ENCODE data around the gene GSTP1.
"Not testable (repeated sequence)": the region's sequence is repeated elsewhere in the genome, so short reads cannot be mapped to it uniquely, and the experiment has no call there.

Gene GSTP1

DNA sequence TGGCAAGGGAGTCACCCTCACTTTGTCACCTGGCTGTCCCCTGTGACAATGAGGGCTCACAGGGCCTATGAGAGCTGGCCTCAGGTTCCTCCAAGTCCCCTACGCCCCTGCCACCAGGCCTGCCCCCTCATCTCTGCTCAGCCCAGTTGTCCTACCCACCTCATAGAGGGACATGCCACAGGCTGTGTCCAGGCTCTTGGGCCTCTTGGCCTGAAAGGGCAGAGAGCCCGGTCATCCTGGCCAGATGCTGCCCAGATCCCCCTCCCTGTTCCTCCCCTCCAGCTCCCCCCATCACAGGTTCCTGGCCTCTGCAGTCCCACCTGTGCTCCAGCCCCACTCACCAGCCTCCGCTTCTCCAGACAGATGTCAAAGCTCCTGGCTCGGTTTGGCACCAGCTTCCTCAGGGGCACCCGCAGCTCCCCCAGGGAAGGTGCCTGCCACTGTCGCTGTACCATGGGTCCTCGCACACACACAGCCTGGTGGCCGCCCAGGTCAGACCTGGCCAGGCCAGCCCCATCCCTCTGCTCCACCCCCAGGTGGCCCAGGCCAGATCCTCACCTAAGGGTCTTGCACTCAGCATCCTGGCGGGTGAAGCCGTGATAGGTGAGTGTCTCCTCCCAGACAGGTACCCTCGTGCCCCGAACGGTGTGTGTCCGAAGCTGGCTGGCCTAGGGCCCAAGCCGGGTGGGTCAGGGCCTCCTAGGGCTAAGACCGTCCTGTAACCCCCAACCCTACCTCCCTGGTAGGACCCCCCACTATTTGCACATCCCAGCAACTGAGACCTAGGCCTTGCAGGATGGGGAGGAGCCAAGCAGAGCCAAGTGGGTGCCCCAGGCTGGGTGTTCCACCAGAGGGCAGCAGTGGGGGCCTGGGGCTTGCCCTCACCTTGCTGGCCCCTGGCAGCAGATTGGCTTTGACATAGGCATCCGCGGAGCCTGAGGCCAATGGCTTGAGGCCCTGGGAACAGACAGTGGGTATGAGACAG lies 31.4 kb downstream of the GSTP1 start:
- no peak for DNase-seq (ENCODE audit: low read depth in 2 of 2)

DNA sequence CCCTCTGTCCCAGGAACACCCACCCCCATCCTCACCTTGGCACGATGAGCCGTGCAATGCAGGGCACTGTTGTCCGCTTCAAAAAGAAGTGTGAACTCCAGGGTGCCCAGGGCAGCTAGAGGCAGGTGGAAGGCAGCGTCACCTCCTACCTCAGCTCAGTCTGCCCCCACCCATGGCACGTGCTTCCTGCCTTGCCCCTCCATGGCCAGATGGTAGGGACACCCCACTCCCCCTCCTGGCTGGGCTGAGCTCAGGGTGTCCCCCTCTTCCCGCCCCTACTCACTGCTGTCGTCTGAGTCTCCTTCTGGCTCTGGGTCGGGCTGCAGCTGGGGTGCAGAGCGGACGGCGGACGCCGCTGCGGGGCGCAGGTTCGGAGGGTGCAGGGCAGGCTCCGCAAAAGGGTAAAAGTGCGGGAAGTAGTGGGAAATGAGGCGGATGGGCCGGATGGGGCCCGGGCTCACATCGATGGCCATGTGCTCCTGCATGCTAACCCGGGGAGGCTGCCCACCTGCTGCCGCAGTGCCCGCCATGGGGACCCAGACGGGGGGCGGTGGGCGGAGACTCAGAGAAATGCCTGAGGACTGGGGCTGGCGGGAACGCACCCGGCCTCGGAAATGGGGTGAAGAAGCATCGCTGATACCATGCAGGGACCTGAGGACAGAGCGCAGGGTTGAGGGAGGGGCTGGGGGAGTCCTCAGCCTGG lies 32.3 kb downstream of the GSTP1 start:
- no peak for DNase-seq (ENCODE audit: low read depth in 2 of 2)

DNA sequence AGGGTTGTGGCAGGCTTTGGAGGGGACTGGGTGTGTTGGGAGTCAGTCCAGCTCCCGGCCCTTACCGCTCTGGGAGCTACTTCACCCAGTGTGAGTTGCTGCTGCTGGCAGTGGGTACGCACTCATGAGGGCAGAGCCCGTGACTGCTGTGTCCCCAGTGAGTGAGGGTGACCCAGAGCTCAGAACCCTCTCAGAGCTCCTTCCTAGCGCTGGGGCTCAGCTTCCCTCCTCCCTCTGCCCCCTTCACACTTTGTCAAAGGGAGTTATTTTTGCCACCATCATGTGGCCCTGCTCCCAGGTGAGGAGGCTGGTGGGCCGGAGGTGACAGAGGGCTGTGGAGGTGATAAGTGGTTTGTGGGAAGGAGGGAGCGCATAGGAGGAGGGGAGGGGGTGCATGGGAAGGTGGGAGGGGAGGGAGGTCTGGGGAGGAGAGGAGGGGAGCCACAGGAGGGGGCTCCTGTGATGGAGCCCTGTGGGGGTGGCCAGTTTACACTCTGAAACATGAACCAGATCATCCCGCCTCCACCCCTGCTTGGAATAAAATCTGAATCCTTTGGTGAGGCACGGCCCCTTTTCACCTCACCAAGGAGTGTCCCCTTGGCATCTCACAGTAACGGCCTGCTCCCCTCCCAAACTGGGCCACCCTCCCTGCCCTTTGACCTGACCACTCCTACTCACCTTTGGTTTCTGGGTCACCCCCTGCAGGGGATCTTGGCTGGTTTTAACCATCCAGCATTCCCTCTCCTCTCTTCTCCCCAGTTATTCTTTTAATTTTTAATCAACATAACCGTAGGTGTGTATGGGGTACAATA lies 33.0 kb downstream of the GSTP1 start:
- no peak for DNase-seq (ENCODE audit: low read depth in 2 of 2)

- DNase-seq (ENCODE audit: low read depth in 2 of 2): no peak
Measured at GRCh38 chr11:67617243-67617953, 33.8 kb downstream of the GSTP1 start.

GRCh38 chr11:67618901-67619659 lies 35.5 kb downstream of the GSTP1 start:
- DNase-seq (ENCODE audit: low read depth in 2 of 2): not testable (repeated sequence)

- DNase-seq (ENCODE audit: low read depth in 2 of 2): not testable (repeated sequence)
Measured at GRCh38 chr11:67619683-67620618, 36.3 kb downstream of the GSTP1 start.

DNA sequence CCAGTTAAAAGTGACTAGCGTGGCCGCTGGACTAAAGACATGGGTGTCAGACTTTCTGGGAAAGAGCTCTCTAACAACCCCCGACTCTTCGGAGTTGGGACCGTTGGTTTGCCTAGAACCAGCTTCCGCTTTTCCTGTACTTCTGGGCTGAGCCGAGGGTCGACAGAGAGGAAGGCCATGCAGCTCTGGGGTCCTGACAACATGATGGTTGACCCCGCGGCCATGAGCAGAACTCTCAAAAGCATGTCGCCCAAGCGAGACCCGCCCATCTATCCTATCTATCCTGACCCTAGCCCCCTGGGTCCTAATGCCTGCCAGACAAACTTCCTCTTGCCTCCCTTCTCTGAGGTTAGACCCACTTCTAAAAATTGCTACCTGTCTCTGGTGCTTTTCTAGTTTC lies 37.0 kb downstream of the GSTP1 start:
- DNase-seq (ENCODE audit: low read depth in 2 of 2): not testable (repeated sequence)

- DNase-seq (ENCODE audit: low read depth in 2 of 2): not testable (repeated sequence)
Measured at GRCh38 chr11:67621928-67622327, 38.3 kb downstream of the GSTP1 start.

DNA sequence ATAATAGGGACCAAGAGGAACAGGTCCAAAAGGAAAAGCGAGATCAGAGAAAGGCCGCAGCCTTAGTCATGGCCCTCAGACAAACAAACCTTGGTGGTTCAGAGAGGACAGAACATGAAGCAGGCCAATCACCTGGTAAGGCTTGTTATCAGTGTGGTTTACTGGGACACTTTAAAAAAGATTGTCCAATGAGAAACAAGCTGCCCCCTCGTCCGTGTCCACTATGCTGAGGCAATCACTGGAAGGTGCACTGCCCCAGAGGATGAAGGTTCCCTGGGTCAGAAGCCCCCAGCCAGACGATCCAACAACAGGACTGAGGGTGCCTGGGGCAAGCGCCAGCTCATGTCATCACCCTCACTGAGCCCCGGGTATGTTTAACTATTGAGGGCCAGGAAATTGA lies 39.3 kb downstream of the GSTP1 start:
- DNase-seq (ENCODE audit: low read depth in 2 of 2): not testable (repeated sequence)

DNA sequence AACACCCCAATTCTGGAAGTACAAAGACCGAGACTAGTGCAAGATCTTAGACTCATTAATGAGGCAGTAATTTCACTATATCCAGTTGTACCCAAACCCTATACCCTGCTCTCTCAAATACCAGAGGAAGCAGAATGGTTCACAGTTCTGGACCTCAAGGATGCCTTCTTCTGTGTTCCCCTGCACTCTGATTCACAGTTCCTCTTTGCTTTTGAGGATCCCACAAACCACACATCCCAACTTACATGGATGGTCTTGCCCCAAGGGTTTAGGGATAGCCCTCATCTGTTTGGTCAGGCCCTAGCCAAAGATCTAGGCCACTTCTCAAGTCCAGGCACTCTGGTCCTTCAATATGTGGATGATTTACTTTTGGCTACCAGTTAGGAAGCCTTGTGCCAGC lies 40.2 kb downstream of the GSTP1 start:
- DNase-seq (ENCODE audit: low read depth in 2 of 2): not testable (repeated sequence)

GRCh38 chr11:67626131-67626833 lies 42.7 kb downstream of the GSTP1 start:
- not testable (repeated sequence) for DNase-seq (ENCODE audit: low read depth in 2 of 2)

- DNase-seq (ENCODE audit: low read depth in 2 of 2): no peak
Measured at GRCh38 chr11:67626970-67627369, 43.4 kb downstream of the GSTP1 start.

DNA sequence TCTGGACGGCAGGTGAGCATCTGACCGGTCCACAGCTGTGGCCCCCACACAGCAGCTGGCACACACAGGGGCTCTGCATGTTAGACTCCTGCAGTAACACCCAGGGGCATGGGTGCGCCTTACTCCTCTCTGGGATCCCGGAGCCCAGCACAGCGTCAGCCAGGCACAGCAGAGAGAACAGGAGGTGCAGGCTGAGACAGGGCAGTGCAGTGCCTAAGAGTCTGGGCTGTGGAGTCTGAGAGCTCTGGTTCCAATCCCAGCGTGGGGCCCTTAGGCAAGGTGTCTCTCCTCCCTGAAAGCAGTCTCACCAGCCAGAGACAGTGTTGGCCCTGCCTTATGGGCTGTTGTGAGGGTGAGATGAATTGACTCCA lies 43.8 kb downstream of the GSTP1 start:
- DNase-seq (ENCODE audit: low read depth in 2 of 2): no peak

DNA sequence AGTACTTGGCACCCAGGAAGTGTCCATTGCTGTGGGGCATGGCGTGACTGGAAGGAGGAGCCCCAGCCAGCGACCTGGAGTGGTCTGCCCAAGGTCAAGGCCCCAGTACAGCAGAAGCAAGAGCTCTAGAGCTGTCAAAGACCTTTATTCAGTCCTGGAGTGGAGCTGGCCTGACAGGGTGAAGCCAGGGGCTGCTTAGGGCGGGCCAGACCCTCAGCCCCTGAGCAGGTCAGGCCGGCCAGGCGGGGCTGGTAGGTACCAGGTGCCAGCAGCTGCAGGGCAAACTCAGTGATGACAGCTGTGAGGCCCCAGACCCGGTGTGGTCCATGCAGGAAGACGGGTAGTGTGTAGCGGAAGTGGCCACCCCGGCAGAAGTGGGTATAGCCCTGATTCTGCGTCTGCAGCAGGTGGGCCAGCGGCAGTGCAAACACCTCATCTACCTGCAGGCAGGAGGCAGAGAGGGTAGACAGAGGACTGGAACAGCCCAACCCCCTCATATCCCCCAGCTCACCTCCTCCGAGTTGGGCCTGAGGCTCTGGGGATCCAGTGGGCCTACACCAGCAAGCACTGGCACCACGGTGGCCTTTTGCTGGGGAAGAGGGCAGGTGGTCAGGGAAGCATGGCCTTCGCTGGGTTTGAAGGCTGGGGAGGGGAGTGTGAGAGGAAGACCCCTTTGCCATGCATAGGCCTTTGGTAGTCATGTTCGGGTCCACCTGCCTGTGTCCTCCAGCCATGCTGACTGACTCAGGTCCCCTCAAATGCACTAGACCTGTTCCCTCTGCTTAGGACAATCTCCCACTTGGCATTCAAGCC lies 44.4 kb downstream of the GSTP1 start:
- no peak for DNase-seq (ENCODE audit: low read depth in 2 of 2)

- no peak for DNase-seq (ENCODE audit: low read depth in 2 of 2)
Measured at GRCh38 chr11:67628710-67629385, 45.2 kb downstream of the GSTP1 start.

- DNase-seq (ENCODE audit: low read depth in 2 of 2): peak; percentile 32 to 37
Measured at GRCh38 chr11:67629386-67630227, 46.0 kb downstream of the GSTP1 start, which contains the start of gene NUDT8. NUDT8 (minus strand) TSS chr11:67629937; CDS start chr11:67629911, 26 bp downstream.
